22Rv1 (cell line): Measurements from ENCODE around the gene MPDU1.

Experiments
- CTCF ChIP-seq: fragments of 450-650 bp; IDR thresholded peaks from 2 replicates; pipeline ENCODE4 v1.5.1; 2017; ENCODE audit warnings: mild to moderate bottlenecking
- ZFX ChIP-seq: fragments of 450-650 bp; IDR thresholded peaks from 2 replicates; pipeline ENCODE4 v1.6.1; 2017; ENCODE audit warnings: antibody characterized with exemption, borderline replicate concordance

GRCh38 chr17:7589204-7589868 is 5.7 kb downstream of the MPDU1 start:
- TF ChIP-seq CTCF (peak; percentile 13; the same call in 1 of the 2 replicates), ZFX (no peak)
